Measurements from ENCODE around the gene VARS1.

Gene VARS1

DNA sequence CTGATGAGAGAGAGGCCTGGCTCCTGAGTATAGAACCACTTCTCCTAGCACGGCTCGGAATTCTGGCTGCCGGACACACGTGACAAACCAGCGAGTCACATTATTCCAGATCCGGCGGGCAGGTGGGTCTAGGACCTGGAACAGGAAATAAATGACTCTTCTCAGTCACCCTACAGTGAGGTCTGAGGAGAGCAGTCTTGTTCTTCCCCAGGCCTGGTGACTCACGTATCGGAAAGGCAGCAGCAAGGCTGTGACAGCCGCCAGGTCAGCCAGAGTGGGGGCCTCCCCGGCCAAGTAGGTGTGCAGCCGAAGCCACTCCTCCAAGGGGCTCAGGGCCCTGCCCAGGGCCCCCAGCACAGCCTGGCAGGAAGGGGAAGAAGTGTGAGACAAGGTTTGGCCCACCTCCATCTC lies 2.8 kb downstream of the VARS1 start:
- no peak for DNase-seq

DNA sequence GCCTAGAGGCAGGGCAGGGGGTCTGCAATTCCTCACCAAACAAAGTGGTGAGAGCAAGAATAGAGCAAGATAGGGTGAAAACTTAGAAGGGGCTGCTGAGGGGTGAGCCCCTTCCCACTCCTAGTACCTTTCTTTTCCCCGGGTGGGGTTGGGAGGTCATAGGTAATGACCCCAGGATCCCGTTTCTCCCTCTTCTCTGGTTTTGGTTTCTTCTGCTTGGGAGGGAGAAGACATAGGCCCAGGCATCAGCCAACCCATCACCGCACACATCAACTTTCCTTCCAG lies 3.5 kb downstream of the VARS1 start:
- no peak for DNase-seq

DNA sequence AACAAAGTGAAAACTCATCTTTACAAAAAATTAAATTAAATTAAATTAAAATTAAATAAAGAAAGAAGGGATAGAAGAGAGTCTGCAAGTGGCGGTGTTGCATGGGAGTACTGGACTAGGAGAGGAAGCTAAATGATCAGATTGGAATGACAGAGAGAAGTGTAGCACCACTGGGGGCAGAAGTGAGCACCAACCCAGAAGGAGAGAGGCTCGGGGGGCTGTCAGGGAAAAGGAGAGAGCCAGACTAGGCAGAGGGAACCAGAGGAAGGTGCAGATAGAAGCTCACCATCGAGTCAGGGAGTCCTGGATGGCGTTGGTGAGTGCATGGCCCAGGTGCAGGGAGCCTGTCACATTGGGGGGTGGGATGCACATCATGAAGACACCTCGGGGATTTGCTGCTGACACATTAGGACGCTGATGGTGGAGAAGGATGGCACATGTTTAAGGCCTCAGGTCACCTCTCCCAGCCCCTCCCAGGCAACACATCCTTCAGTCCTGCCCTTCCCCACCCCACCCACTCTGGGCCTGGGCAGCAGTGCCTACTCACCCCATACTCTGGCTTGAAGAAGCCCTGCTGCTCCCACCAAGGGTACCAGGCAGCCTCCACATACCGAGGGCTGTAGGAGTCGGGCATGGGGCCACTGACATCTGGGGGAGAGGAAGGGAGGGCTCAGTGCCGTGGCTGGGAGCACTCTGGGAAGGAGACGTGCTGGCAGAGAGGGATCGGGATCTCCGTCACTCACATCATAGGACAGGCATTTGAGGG lies 4.0 kb downstream of the VARS1 start:
- DNase-seq: peak; percentile 56

DNA sequence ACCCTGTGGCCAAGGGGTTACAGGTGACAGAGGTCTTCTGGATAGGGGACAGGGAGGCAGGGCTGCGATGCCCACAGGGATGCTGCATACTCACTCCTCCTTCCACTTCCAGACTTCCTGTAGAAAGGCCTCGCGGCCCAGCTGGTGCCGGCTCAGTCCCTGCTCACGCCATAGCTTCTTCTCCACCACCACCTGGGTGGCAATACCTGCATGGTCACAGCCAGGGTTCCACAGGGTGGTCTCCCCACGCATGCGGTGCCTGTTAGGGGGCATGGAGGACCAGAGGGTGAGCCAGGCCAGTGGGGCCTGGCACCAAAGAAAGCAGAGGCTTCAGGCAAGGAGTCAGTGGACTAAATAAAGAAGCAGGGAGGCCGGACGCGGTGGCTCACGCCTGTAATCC lies 10.1 kb downstream of the VARS1 start:
- DNase-seq: no peak

DNA sequence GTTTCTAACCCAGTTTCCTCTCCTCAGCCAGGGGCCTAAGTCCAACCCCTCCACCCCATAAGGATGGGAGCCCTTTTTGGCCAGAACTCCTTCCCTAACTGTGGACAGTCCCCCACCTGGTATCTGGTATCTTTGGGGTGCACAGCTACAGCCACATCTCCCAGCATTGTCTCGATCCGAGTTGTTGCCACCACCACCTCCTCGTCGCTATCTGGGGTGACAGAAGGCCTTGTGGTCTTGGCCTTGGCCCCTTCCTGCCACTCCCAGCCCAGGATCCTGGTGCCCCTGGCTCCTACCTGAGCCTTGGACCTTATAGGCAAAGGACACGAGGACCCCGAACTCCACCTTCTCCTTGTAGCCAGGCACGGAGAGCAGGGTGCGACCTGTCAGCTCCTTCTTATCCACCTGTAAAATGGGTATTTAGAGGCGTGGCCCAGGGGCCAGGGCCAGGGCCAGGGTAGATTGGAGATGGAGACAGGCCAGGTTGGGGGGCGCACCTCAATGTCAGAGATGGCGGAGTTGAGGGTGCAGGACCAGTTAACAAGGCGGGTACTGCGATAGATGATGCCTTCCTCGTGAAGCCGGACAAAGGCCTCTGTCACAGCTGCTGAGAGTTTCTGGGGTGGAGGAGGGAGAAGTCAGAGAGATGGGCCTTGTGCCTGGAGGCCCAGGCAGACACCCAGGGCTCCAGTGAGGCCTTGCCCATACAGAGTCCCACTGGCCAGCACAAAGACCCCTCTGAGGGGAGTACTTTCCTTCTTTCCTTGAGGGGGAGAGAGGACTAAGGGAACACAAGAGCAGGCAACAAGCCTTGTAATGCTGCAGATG lies 11.2 kb downstream of the VARS1 start:
- no peak for DNase-seq

DNA sequence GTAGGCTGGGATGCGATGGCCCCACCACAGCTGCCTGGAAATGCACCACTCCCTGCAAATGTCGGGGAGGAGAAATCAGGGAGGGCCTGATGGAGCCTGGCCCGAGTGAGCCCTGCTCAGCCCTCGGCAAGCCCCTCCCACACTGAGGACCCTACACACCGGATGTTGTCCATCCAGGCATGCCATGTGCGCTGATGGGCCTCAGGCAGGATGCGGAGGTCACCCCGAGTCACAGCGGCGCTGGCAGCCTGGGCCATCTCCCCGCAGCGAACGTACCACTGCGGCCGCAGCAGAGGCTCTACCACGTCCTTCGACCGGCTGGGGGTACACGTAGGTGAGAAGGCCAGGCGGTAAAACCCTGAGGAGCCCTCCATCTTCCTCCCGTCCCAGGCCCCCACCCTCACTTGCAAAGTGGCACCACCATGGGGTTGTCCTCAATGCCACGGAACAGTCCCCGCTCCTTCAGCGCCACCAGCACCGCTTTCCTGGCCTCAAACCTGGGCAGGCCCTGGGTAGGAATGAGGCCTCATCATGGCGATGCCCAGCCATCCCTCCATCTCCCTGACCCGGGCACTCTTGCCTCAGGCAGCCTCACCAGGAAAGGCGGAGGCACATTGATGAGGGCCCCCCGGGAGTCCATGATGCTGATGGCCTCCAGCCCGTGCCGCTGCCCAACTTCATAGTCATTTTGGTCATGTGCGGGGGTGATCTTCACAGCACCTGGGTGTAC lies 13.3 kb downstream of the VARS1 start:
- DNase-seq: no peak

DNA sequence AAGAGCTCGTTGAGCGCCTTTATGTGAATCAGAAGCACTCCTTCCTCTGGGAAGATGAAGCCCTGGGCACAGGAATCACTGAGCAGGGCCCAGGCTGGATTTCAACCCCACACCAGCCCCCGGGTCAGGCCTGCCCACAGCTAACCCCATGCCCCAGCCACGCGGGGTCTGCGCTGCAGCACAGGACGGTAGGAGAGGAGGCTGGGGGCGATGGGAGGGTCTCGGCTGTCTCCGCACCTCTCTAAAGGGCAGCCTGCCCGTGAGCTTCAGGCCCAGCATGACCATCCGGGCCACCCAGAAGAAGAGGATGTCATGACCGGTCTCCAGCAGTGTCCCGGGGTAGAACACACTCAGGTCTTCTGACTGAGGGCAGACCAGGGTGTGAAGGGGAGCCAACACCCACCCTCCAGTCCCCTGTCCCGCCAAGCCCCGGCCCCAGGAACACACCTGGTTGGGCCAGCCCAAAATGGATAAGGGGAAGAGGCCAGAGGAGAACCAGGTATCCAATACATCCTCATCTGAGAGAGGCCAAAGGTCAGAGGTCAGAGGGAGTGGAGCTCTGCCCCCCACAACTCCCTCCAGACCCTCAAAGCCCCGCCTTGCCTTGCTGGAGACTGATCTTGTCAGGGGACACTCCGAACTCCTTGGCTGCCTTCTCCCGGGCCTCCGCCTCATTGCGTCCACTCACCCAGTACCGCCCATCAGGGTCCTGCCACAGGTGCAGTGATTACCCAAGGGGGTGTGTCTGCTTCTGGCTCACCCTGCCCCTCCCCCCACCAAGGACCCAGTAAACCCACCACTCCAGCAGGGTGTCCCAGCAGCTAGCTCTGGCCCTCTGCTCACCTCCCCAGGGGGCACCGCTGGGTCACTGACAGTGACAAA lies 14.1 kb downstream of the VARS1 start:
- DNase-seq: no peak

DNA sequence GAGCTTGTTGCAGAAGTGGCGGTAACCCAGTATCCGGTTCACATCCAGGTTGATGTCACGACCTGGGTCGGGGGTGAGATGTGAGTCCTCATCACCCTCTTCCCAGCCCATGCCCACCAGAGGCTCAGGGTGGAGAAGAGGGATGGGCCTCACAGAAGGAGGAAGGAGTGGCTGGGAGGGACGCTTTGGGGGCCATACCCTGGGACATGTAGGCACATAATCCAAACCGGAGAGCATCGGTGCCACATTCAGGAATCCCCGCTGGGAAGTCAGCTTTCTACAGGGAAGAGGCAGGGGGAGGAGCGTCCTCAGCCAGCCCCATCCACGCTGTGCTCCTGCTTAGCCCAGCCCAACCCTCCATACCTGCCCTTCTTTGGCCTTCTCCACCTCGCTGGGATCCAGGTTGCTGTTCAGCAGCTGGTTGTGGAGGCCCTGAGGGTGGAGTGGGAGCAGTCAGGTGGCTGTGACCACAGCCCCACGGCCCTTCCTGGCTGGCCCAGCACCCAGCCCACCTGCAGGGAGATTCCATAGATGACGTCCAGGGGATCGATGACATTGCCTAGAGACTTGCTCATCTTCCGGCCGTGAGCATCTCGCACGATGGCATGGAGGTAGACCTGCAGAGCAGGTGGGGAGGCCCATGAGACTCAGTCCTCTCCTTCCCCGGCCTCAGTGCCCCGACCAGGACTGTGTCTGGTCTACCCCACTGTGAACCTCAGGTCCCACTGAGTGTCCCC lies 14.9 kb downstream of the VARS1 start:
- no peak for DNase-seq

DNA sequence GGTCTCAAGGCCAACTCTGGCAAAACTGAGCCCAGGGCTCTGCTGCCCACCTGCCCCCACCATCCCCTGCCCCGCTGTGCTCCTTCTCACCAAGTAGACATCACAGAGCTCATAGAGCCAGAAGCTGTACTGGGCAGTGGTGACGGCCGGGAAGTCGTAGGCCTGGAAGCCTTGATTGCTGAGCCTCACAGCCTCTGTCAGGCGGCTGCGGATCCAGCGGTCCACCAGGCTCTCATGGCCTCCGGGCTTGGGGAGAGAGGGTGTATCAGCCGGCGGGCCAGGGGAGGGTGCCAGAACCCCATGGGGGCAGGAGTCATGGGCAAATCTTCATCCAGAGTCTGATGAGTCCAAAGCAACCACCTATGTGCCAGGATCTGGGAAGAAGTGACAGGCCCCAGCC lies 15.6 kb downstream of the VARS1 start:
- no peak for DNase-seq

DNA sequence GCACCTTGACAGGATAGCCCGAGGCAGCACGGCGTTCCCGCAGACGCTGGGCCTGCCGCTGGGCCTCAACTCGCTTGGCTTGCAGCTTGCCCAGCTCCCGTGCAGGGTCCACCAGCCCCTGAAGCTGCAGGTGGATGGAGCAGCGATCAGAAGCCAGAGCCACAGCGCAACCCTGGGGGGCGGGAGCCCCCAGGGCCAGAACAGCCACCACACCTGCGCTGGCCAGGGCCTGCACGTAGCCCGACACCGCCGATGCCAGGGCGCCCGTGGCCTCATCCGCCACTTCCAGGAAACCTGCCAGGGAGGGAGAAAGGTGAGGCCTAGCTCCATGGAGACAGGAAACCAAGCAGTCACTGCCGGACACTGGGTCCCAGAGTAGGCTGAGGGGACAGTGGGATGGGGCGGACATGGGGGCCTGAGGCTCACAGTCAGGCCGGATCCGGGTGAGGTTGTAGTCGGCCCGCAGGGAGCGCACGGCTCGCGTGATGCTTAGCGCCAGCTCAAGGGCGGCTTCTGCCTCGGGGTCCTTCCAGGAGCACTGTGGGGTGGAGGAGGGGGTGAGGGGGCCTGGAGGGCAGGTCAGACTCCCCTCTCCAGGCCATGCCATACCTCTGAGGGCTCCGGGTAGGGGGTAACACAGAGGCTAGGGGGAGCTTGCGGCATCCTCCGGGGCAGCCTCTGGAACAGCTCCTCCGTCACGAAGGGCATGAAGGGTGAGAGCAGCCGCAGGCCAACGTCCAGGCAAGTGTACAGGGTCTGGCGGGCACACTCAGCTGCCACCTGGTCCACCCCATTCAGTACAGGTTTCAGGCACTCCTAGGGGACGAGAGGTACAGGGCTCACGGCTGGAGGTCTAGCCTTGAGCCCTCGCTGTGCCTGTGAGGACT lies 16.3 kb downstream of the VARS1 start:
- DNase-seq: no peak

DNA sequence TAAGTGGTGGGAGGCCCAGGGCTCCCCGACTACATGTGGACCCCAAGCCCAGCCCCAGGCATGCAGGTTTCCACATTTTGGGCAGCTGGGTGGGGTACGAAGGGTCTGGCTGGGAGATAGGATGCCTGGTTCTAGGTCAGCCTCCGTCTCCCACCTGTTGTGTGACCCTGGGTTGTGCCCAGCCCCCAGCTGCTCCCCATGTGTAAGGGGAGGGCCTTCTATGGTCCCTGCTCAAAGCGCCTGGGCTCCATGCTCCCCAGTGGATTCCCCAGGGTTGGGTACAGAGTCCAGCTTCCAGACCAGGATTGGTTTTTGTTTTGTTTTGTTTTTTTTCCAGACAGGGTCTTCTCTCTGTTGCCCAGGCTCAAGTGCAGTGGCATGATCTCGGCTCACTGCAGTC lies 17.4 kb downstream of the VARS1 start:
- no peak for DNase-seq

DNA sequence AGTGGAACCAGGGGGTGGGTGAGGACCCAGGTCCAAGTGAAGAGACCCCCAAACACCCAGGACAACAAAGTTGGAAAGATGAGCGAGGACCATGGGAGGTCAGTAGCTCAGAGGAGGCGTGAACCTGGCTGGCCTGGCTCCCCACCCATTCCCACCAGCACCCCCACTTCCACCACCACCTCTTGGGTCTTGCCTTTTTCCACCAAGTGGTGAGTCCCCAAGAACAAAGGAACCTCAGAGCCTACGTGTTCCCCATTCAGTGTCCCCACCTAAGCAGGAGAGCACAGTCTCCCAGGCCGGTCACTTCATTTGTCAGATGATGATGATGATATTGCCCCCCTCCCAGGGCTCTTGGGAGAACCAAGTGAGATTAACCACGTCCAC lies 17.9 kb downstream of the VARS1 start:
- no peak for DNase-seq

DNA sequence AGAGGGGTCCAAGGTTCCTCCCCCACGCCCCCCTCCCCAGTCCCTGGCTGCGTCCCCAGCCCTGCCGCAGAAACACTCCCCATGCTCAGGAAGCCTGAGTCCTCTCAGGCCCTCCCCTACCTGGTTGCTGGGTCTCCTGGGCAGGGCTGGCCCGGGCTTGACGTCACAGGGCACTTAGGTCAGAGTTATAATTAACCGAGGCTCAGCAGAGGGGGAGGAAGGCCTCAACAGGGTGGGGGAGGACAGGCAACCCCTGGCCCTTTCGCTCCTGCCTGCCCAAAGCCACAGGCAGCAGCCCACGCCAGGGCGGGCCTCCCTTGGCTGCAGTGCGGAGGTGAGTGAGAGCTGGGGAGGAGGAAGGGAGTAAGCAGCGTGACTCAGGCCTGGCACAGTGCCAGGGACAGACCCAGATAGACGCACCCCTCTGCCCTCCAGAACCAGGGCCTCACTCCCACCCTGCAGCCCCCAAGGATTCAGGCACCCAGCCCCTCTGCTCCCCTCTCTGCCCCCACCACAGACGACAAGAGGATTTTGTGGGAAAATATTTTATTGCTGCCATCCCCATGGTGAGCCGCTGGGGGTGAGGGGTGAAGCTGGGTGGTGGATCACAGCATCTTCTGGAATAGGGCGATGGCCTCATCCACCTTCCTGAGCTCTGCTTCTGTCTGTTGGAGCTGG lies 18.4 kb downstream of the VARS1 start, which contains the start of gene VWA7:
Gene VWA7, minus strand, starts transcription at position 340 of the 678 bp plus-strand sequence. CDS start 549 bp downstream, outside the sequence.
- peak; percentile 56 for DNase-seq

DNA sequence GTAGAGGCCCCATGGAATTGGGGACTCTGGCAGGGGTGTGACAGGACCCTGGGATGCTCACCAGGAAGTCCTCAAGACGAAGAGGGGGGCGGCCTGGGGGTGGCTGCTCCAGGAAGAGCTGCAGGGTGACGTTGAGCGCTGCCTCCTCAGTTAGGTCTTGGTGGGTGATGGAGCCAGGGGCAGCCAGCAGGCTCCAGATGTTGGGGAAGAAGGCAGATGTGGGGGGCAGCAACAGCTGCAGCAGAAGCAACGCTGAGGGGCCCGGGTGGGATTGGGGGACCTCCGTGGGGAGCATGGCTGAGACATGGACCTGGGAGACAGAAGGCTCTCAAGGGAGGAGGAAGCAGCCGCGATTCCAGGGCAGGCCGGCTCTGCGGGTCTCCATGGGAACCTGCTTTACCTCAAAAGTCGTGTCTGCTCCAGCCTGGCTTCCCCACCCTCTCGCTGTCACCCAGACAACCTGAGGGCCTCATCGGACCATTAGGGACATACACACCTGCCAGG lies 19.0 kb downstream of the VARS1 start:
- no peak for DNase-seq

DNA sequence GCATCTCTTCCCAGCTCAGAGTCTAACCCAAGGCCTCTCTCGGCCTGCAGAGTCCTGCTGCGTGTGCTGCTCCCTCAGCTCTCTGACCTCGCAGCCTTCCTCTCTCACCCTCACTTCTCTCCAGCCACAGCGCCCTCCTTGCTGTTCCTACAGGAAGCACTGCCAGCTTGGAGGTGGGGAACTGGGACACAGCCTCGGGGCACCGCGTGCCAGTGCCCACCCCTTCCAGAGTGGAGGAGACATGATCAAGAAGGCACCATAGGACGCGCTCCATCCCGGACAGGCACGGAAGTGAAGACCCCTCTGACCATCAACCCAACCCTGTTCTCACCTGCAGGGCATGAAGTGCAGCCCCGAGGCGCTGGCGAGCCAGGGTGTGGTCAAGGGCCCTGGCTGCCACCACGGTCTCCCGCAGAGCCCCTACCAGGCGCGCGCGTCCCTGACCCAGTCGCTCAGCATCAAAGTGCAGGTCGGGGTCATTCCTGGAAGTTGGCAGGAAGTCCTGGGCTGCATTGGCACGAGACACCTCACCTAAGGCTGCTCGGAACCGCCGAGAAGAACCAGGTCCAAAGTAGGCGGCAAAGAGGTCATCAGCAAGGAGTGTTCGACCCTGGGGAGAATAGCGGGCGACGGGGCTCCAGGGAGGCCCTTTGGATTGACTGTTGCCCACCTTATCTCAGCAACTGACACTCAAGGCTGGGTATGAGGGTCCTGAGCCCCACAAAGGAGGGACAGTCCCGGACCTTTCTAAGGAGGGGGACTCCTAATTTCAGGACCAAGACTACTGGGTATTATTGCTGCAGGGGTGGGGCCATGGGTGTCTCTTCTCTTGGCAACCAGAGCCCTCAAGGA lies 19.7 kb downstream of the VARS1 start:
- DNase-seq: no peak

DNA sequence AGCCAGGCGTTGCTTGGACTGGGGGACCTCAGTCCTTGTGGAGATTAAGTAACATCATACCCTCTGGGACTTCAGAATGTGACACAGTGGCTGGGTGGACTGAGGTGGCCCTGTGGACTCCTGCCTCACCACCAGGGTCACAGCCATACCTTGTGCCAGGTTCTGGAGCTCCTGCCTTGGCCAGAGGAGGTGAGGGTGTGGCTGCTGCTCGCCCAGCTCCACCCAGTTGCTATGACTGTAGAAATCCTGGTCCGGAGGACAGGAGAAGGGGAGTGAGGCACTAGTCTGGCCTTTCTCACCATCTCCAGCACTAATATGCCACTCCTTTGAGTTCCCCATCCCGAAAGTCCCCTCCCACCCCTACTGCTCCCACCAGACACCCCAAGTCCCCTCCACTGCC lies 20.4 kb downstream of the VARS1 start:
- no peak for DNase-seq

DNA sequence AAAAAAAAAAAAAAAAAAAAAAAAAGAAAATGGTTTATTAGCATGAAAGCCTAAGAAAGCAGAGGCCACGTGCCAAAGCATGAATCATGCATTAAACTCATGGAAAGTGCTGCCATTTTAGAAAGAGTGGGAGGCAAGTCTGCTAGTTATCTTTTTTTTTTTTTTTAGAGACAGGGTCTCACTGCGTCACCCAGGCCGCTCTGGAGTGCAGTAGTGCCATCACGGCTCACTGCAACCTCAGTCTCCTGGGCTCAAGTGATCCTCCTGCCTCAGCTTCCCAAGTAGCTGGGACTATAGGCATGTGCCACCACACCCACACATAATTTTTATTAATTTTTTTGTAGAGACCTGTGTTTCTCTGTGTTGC lies 23.6 kb downstream of the VARS1 start:
- DNase-seq: peak; percentile 31

DNA sequence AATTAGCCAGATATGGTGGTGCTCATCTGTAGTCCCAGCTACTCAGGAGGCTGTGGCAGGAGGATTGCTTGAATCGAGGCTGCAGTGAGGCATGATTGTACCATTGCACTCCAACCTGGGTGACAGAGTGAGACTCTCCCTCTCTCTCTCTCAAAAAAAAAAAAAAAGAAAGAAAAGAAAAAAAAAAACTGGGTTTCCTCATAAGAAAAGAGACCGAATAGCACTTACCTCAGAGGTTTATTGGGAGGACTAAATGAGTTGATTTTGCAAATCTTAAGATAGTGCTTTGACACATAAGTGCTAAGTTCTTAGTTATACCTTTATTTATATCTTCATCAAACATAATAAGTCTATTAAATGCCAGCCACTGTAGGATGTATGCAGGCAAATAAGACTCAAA lies 24.7 kb downstream of the VARS1 start:
- no peak for DNase-seq
